ENCODE results near the gene RNF152.
A peak's percentile ranks its signal among the peaks of the same experiment; 100 is the strongest.

The RNF152 gene

DNA sequence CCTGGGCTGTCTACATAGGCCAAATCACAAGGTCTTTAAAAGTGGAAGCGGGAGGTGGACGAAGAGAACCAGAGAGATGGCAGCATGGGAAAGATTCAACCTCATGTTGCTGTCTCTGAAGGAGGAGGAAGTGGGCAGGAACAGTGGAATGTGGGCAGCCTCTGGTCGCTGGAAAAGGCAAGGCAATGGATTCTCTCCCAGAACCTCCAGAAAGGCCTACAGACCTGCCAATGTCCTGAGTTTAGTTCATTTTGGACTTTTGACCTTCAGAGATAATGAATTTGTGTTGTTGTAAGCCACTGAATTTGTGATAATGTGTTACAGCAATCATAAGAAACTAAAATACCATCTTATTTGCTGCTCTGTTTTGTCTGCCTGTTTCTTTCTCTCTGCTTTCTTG is 122.5 kb downstream of the RNF152 start:
- DNase-seq: no peak
- Histone ChIP-seq H3K27ac (no peak overlapping the region), H3K27me3 (replicated peaks) (no peaks in the 10 kb centered on the region), H3K36me3 (replicated peaks) (no peaks in the 10 kb centered on the region), H3K4me3 (ENCODE audit: low read depth, low read length) (no peak overlapping the region)
- in situ Hi-C loops (cut with HindIII; ENCODE audit: low pct_ligation_motif_present, low sequenced_read_pairs): no loop called here
- TF ChIP-seq, protein P1, sequence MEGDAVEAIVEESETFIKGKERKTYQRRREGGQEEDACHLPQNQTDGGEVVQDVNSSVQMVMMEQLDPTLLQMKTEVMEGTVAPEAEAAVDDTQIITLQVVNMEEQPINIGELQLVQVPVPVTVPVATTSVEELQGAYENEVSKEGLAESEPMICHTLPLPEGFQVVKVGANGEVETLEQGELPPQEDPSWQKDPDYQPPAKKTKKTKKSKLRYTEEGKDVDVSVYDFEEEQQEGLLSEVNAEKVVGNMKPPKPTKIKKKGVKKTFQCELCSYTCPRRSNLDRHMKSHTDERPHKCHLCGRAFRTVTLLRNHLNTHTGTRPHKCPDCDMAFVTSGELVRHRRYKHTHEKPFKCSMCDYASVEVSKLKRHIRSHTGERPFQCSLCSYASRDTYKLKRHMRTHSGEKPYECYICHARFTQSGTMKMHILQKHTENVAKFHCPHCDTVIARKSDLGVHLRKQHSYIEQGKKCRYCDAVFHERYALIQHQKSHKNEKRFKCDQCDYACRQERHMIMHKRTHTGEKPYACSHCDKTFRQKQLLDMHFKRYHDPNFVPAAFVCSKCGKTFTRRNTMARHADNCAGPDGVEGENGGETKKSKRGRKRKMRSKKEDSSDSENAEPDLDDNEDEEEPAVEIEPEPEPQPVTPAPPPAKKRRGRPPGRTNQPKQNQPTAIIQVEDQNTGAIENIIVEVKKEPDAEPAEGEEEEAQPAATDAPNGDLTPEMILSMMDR (IDR thresholded peaks at IDR 0.05; ENCODE audit: low read depth, low read length, missing control alignments): no peak

DNA sequence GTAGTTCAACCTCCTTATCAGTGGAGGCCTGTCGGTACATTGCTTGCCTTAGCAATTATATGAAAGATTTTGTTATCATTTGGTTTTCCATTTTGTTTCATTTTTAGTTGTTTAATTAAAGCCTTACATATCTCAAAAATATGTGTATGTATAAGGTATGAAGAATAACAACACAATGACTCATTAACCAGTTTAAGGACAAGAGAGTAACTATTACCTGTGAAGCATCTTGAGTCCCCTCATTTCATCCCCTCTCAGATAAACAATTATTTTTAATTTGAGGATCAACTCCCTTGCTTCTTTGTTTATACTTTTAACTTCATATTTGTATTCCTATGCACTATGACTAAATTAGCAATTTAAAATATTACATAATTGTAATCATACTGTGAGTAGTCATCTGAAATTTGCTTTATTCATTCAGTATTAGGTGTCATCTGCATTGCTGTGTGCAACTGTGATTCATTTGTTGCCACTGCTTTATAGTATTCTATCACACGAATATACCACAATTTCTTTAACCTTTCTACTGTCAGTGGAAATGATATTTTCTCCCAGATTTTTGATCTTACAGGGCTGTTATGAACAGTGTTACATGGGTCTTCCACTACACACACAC is 126.4 kb downstream of the RNF152 start:
- H3K27ac ChIP-seq: no peak overlapping the region
- no peak overlapping the region for H3K4me3 ChIP-seq (ENCODE audit: low read depth, low read length)
- no peaks in the 10 kb centered on the region for H3K27me3 ChIP-seq (replicated peaks)
- DNase-seq: no peak
- in situ Hi-C loops (cut with HindIII; ENCODE audit: low pct_ligation_motif_present, low sequenced_read_pairs): no loop called here
- TF ChIP-seq, protein P1 (IDR thresholded peaks at IDR 0.05; ENCODE audit: low read depth, low read length, missing control alignments): no peak
- H3K36me3 ChIP-seq (replicated peaks): no peaks in the 10 kb centered on the region

DNA sequence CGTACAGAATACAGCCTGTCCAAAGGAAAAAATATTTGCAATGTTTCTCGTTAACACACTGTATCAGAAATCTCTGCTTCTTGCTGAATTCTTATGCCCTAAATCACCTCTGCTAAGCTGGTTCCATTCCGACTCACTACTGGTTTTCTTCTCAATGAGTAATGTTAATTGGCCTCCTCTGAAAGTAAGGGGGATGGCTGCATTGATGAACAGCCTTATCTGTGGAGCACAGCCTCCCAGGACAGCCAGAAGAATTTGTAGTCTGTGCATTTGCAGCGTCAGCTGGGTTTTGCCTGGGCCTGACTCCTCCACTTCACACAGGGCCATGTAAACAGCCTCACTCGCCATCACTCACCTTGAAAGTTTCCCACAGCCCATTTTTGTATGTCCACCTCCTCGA is 127.7 kb downstream of the RNF152 start:
- no peaks in the 10 kb centered on the region for H3K36me3 ChIP-seq (replicated peaks)
- in situ Hi-C loops (cut with HindIII; ENCODE audit: low pct_ligation_motif_present, low sequenced_read_pairs): no loop called here
- H3K27me3 ChIP-seq (replicated peaks): no peaks in the 10 kb centered on the region
- TF ChIP-seq, protein P1 (IDR thresholded peaks at IDR 0.05; ENCODE audit: low read depth, low read length, missing control alignments): no peak
- no peak overlapping the region for H3K4me3 ChIP-seq (ENCODE audit: low read depth, low read length)
- no peak overlapping the region for H3K27ac ChIP-seq
- peak; percentile 48 for DNase-seq

DNA sequence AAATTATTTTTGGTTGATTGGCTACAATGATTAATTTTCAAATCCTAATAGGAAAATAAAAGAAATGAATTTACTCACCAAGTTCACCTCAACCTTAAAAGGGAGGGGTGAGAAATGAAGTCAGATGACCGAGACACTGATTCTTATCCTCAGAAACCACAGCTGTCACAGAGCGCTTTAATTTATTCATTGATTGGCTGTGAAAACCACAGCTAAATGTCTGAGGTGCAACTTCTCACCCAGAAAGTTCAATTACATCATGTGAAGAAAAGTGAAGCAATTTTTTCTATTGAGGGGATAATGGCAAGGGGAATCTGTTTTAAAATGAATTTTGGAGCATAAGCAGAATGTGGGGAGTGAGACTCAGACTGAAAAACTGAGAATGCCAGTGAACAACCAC is 128.4 kb downstream of the RNF152 start:
- Histone ChIP-seq H3K27ac (no peak overlapping the region), H3K4me3 (ENCODE audit: low read depth, low read length) (no peak overlapping the region), H3K36me3 (replicated peaks) (no peaks in the 10 kb centered on the region), H3K27me3 (replicated peaks) (no peaks in the 10 kb centered on the region)
- TF ChIP-seq, protein P1 (IDR thresholded peaks at IDR 0.05; ENCODE audit: low read depth, low read length, missing control alignments): no peak
- DNase-seq: no peak
- in situ Hi-C loops (cut with HindIII; ENCODE audit: low pct_ligation_motif_present, low sequenced_read_pairs): no loop called here

DNA sequence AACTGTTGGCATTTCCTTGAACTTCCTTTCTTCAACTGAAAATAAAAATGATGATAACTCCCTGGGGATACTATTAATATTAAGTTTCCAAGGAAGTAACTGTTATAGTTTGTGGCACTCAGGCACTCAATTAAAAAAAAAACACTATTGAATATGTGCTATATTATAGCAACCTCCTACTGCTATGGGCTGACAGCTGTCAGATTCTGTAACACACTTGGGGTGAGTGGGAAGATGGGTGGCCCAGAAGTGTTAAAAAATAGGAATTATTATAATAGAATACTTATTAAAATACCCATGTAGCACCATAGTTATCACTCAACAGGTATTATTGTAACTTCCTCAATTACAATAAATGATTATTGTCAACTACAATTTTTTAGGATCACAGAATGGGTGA is 130.9 kb downstream of the RNF152 start:
- Histone ChIP-seq H3K36me3 (replicated peaks) (no peaks in the 10 kb centered on the region), H3K27ac (no peak overlapping the region), H3K4me3 (ENCODE audit: low read depth, low read length) (no peak overlapping the region), H3K27me3 (replicated peaks) (no peaks in the 10 kb centered on the region)
- in situ Hi-C loops (cut with HindIII; ENCODE audit: low pct_ligation_motif_present, low sequenced_read_pairs): no loop called here
- no peak for DNase-seq
- TF ChIP-seq, protein P1 (IDR thresholded peaks at IDR 0.05; ENCODE audit: low read depth, low read length, missing control alignments): no peak
